ENCODE results near the gene MPHOSPH6.
A peak's percentile ranks its signal among the peaks of the same experiment; 100 is the strongest.

The MPHOSPH6 gene

DNA sequence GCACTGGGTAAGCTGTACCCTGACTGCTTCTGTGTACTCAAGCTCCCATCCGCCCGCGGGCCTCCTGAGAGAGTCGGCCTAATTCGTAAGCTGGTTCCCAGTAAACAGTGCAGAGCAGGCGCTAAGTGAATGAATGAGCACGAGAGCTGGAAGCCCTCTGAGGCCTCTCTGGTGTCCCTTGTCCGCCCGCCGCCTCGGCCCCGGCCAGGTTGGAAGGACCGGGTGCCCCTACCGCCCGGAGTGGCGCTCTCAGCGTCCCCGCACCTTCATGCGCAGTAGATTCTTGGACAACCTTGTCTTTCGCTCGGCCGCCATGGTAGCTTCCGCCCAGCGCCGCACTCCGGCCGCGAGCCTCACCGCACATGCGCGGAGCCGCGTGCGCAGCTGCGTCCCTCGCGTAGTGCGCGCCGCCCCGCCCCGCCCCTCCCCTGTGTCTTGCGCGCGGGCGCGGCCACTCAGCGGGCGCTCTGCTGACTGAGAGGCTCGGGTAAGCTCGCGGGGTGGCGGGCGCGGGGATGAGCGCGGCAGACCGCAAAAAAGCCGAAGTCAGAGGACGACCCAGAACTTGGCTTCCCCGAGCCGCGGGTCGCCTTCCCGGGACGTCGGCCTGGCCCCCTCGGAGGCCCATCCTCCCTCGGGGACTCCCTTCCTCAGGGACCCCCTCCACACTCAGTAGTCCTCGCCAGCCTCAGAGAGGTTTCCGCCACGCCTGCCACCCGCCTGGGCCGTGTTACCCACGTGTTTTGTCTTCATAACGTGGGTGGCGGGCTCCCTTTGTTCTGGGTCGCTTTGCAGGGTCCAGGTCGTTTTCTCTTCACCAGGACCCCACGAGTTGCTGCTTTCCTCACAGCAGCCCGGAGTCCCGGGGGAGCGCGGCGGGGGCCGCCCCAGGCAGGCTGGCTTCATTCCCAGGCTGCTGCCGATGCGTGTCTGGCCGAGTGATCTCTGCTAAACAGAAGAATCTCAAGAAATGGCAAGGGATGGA is at the start of gene MPHOSPH6:
MPHOSPH6 (minus strand) TSS at position 364 of the 985 bp plus-strand sequence; CDS start at position 315, 49 bp downstream.
- peak; percentile 82 for TF ChIP-seq NFIC (IDR thresholded peaks at IDR 0.05)
- TF ChIP-seq TAF1 (IDR thresholded peaks at IDR 0.05; ENCODE audit: low read depth) = peak; percentile 52; the same call in 1 of the 2 replicates
- TF ChIP-seq TEAD4 (IDR thresholded peaks at IDR 0.05) = 0 out of 2 replicates have a peak, but pooled peaks have one; percentile 10
- TF ChIP-seq YY1 (IDR thresholded peaks at IDR 0.05; ENCODE audit: low read depth) = peak; percentile 74
- no peak for TF ChIP-seq RAD21 (IDR thresholded peaks at IDR 0.05; ENCODE audit: low read depth)
- TF ChIP-seq, protein P1, sequence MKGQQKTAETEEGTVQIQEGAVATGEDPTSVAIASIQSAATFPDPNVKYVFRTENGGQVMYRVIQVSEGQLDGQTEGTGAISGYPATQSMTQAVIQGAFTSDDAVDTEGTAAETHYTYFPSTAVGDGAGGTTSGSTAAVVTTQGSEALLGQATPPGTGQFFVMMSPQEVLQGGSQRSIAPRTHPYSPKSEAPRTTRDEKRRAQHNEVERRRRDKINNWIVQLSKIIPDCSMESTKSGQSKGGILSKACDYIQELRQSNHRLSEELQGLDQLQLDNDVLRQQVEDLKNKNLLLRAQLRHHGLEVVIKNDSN (IDR thresholded peaks at IDR 0.05) = peak; percentile 22; the same call in 1 of the 2 replicates
- no peak for TF ChIP-seq EP300 (IDR thresholded peaks at IDR 0.05; ENCODE audit: borderline replicate concordance)
- TF ChIP-seq, protein P2, sequence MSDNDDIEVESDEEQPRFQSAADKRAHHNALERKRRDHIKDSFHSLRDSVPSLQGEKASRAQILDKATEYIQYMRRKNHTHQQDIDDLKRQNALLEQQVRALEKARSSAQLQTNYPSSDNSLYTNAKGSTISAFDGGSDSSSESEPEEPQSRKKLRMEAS (IDR thresholded peaks at IDR 0.05) = peak; percentile 95
- no peak for TF ChIP-seq REST (IDR thresholded peaks at IDR 0.05; ENCODE audit: low read depth)
- no peak for TF ChIP-seq ZBTB7A (IDR thresholded peaks at IDR 0.05; ENCODE audit: low read depth)
- TF ChIP-seq EGR1 (IDR thresholded peaks at IDR 0.05) = no peak
- no peak for TF ChIP-seq FOXM1 (IDR thresholded peaks at IDR 0.05; ENCODE audit: borderline replicate concordance, low read depth)
- TF ChIP-seq TCF12 (IDR thresholded peaks at IDR 0.05; ENCODE audit: low read depth) = peak; percentile 37; the same call in 1 of the 2 replicates
- TF ChIP-seq CEBPB (IDR thresholded peaks at IDR 0.05) = no peak
- TF ChIP-seq CREB1 (IDR thresholded peaks at IDR 0.05; ENCODE audit: low read depth) = no peak

DNA sequence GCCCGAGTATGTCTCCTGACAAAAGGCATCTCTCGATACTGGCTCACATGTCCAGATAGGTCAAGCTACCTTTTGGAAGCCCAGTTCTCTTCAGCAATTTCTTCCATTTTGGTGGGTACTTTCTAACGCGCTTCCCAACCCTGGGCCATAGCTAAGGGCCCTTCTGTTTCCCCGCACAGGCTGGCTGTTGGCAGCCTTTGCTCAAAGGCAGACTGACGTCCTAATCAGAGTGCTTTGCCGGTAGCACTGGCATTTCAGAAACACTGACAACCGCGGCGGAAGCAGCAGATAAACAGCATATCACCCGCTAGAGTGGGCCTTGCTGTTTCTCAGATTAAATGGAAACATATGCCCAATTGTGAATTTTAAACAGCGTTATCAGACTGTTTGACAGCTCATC is 49.3 kb upstream of the MPHOSPH6 start:
- TF ChIP-seq EP300 (IDR thresholded peaks at IDR 0.05; ENCODE audit: borderline replicate concordance) (no peak), REST (IDR thresholded peaks at IDR 0.05; ENCODE audit: low read depth) (no peak), TEAD4 (IDR thresholded peaks at IDR 0.05) (no peak), RAD21 (IDR thresholded peaks at IDR 0.05; ENCODE audit: low read depth) (no peak), ZBTB7A (IDR thresholded peaks at IDR 0.05; ENCODE audit: low read depth) (no peak), CREB1 (IDR thresholded peaks at IDR 0.05; ENCODE audit: low read depth) (no peak), TCF12 (IDR thresholded peaks at IDR 0.05; ENCODE audit: low read depth) (no peak), YY1 (IDR thresholded peaks at IDR 0.05; ENCODE audit: low read depth) (no peak), TAF1 (IDR thresholded peaks at IDR 0.05; ENCODE audit: low read depth) (no peak), NFIC (IDR thresholded peaks at IDR 0.05) (no peak), EGR1 (IDR thresholded peaks at IDR 0.05) (no peak), FOXM1 (IDR thresholded peaks at IDR 0.05; ENCODE audit: borderline replicate concordance, low read depth) (no peak), CEBPB (IDR thresholded peaks at IDR 0.05) (no peak)
- TF ChIP-seq, protein P1 (IDR thresholded peaks at IDR 0.05) = no peak
- TF ChIP-seq, protein P2 (IDR thresholded peaks at IDR 0.05) = no peak

DNA sequence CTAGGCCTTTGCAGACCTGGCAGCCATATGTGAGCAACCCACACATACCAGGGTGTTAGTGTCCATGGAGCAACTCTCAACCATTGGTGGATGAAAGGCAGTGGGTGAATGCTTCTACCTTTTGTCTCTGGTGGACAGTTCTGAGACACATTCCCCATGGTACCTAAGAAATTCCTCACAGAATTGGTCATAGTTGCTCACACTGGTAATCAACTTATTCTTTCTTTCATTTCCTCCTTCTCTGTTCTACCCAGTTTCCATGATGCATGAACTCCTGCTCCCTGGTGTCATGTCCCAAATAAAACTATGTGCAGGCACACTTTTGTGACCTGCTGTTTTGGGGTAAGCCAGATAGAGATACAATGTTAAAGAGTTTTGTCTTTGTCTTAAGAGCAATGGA is 33.2 kb upstream of the MPHOSPH6 start:
- TF ChIP-seq YY1 (IDR thresholded peaks at IDR 0.05; ENCODE audit: low read depth) (no peak), CEBPB (IDR thresholded peaks at IDR 0.05) (no peak), REST (IDR thresholded peaks at IDR 0.05; ENCODE audit: low read depth) (no peak), RAD21 (IDR thresholded peaks at IDR 0.05; ENCODE audit: low read depth) (no peak), NFIC (IDR thresholded peaks at IDR 0.05) (no peak), TEAD4 (IDR thresholded peaks at IDR 0.05) (no peak), CREB1 (IDR thresholded peaks at IDR 0.05; ENCODE audit: low read depth) (no peak), TAF1 (IDR thresholded peaks at IDR 0.05; ENCODE audit: low read depth) (no peak), ZBTB7A (IDR thresholded peaks at IDR 0.05; ENCODE audit: low read depth) (no peak)
- TF ChIP-seq, protein P1 (IDR thresholded peaks at IDR 0.05) = no peak
- TF ChIP-seq, protein P2 (IDR thresholded peaks at IDR 0.05) = no peak

Measured in Ishikawa (cell line).